ENCODE measurements around the gene ZBTB7C. TPM values are rescaled to one million over a fixed set of nuclear protein-coding genes. Genes with fewer than 3 reads are reported as not detected.

Gene ZBTB7C
- total RNA-seq, 1 experiment from 2014 or later: not detected

DNA sequence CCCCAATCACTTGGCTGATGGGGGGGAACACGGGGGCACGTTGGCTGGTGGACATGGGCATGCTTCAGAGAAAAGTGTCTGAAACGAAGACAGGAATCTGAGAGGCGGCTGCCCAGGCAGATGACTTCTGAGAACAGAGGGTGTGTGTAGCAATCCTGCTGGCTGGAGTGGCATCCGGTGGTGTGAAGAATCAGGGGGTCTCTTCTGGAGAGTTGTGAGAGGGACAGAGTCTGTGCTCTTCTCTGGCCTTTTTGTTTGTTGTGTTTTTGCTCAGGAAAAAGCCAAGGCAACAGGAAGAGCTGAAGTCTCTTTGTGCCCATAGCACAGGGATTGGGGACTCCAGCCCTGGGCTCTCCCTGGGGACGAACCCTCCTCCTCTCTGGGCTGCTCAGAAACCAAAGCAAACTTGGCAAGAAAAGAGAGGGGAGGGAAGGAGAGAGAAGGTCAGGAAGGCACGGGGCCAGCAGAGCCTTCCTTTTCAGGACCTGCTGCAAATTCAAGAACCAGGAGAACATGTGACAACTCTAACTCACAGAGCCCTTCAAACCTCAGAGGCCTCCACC is 381.7 kb downstream of the ZBTB7C start:
- no peaks in the 10 kb centered on the region for H3K4me1 ChIP-seq
- H3K36me3 ChIP-seq: no peaks in the 10 kb centered on the region

DNA sequence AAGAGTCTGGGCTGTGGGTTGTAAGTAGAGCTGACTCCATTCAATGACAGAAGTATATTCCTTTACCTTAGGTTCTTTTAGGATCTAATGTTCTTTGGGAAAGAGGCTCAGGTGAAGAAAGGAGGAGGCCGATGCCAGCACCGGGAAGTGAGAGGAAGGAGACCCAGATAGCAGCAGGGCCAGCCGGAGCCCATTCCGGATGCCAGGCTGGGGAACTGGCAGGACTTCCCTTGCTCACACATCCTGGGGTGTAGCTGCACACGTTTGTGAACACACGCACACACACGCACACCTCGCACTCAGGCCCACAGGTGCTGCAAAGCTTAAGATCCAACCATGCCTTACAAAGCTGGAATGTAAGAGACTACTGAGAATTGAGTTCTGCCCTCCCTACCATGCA is 383.0 kb downstream of the ZBTB7C start:
- Histone ChIP-seq H3K9me3 (replicated peaks) (no peaks in the 10 kb centered on the region), H3K4me3 (no peak overlapping the region), H3K27ac (no peak overlapping the region), H3K27me3 (no peaks in the 10 kb centered on the region), H3K36me3 (no peaks in the 10 kb centered on the region), H3K4me1 (no peaks in the 10 kb centered on the region)
- no peak for DNase-seq

More for the DNA sequence above, 381.7 kb downstream of the ZBTB7C start:
- no peak for DNase-seq
- Histone ChIP-seq H3K9me3 (replicated peaks) (no peaks in the 10 kb centered on the region), H3K4me3 (no peak overlapping the region), H3K27me3 (no peaks in the 10 kb centered on the region), H3K27ac (no peak overlapping the region)

DNA sequence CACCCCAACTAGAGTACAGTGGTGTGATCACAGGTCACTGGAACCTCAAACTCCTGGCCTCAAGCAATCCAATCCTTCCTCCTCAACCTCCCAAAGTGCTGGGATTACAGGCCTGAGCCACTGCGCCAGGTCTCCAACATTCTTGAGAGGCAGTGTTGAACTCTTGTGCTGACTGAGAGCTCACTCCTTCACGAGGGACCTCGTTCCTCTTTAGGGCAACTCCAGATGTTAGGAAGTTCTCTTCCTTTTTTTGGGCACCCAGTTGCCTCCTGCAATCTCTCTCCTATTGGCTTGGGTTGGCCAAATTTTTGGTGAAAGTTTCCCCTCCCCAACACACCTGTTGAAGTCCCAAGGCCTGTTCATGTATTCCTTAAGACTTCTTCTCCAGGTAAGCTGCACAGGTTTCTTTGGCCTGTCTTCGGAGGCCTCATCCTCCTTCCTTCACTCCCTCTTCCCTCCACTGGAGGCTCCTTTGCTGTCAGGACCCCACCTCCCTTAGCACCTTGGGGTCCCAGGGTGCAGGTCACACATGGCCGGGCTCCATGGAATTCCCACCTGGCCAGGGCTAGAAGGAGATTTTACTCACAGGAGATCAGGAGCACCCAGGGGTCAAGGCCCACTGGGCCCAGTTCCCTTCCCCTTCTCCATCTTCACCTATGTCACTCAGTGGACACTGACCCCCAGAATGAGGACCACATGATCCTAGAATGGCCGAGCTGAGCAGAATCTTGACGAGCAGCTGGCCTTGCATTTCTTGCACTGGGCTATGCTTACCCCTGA is 384.1 kb downstream of the ZBTB7C start:
- H3K27ac ChIP-seq: no peak overlapping the region
- no peaks in the 10 kb centered on the region for H3K36me3 ChIP-seq
- H3K4me1 ChIP-seq: no peaks in the 10 kb centered on the region
- no peak for DNase-seq
- no peaks in the 10 kb centered on the region for H3K27me3 ChIP-seq
- H3K4me3 ChIP-seq: no peak overlapping the region
- H3K9me3 ChIP-seq (replicated peaks): no peaks in the 10 kb centered on the region

DNA sequence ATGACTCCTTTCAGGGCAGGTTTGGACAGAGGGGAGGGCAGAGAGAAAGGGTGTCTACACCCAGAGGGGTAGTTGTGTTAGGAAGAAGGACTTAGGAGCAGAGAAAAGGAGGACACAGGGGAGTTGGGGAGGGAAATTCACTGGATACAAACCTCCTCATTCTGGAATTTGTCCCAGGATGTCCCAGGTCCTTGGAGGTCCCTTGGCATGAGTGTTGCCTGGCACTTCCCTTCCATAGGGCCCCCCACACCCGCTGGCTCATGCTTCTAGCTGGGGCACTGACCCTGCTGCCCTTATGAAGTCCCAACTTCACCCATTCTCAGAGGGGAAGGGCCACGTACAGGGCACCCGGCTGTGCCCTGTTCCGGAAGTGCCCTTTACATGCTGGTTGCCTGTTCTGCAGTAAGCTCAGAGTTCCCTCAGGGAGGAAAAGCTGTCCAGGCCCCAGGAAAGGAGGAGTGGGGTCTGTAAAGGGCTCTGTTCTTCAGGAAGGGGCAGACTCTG is 385.1 kb downstream of the ZBTB7C start:
- H3K27me3 ChIP-seq: no peaks in the 10 kb centered on the region
- no peak overlapping the region for H3K4me3 ChIP-seq
- no peak overlapping the region for H3K27ac ChIP-seq
- no peaks in the 10 kb centered on the region for H3K36me3 ChIP-seq
- H3K4me1 ChIP-seq: no peaks in the 10 kb centered on the region
- no peak for DNase-seq
- H3K9me3 ChIP-seq (replicated peaks): no peaks in the 10 kb centered on the region

- Histone ChIP-seq H3K27ac (no peak overlapping the region), H3K36me3 (no peaks in the 10 kb centered on the region), H3K4me3 (no peak overlapping the region), H3K27me3 (no peaks in the 10 kb centered on the region), H3K4me1 (no peaks in the 10 kb centered on the region), H3K9me3 (replicated peaks) (no peaks in the 10 kb centered on the region)
- DNase-seq: peak; percentile 48 to 66
Measured at GRCh38 chr18:48023334-48024008, 385.7 kb downstream of the ZBTB7C start.

GRCh38 chr18:48022531-48023329 is 386.5 kb downstream of the ZBTB7C start:
- Histone ChIP-seq H3K9me3 (replicated peaks) (no peaks in the 10 kb centered on the region), H3K27ac (no peak overlapping the region), H3K36me3 (no peaks in the 10 kb centered on the region), H3K4me1 (no peaks in the 10 kb centered on the region), H3K4me3 (no peak overlapping the region), H3K27me3 (no peaks in the 10 kb centered on the region)
- peak; percentile 16 to 74 for DNase-seq

DNA sequence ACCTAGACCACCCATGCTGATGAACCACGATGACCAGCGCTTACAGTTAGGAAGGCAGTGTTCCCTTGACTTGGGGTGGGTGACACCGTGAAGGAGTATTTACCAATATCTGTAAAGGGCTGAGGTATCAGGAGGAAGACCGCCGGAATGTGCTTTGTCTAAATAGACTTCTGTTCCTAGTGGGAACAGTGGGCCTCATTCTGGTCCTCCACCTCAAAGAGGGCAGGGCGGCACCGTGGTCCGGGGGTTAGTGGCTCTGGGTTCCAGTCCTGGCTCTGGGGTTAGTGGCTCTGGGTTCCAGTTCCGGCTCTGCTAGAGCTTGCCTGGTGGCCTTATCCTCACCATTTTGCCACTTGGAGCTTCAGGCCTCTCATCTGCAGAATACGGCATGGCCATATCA is 387.2 kb downstream of the ZBTB7C start:
- H3K27ac ChIP-seq: no peak overlapping the region
- no peaks in the 10 kb centered on the region for H3K9me3 ChIP-seq (replicated peaks)
- no peaks in the 10 kb centered on the region for H3K27me3 ChIP-seq
- no peaks in the 10 kb centered on the region for H3K4me1 ChIP-seq
- no peaks in the 10 kb centered on the region for H3K36me3 ChIP-seq
- H3K4me3 ChIP-seq: no peak overlapping the region
- DNase-seq: no peak

DNA sequence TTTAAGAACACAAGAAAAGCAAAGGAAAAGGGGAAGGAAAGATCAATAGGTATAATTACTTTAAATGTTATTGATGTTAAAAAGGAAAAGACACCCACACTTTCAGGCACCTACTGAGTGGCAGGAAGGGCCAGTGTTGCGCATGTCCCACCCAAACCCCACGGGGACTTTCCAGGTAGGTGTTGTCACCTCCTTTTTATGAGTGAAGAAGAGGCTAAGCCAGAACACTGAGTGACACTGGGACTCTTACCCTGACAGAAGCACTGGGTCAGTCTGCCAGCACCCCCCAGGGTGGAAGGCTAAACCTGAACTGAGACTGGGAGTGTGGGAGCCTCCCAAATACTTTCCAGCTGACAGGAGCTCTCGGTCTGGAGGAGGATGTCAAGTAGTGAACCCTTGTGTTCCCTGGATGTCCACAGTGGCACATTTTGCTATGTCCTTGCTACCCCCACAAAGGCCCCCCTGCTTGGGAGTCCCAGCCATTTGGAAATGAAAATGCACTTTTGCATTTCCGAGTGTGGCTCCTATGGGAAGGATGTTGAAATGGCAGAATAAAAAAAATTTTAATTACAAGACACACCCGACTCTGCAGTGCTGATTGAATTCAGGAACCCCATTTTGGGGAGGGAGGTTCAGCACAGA is 387.8 kb downstream of the ZBTB7C start:
- Histone ChIP-seq H3K4me1 (no peaks in the 10 kb centered on the region), H3K27me3 (no peaks in the 10 kb centered on the region)
- DNase-seq: no peak

DNA sequence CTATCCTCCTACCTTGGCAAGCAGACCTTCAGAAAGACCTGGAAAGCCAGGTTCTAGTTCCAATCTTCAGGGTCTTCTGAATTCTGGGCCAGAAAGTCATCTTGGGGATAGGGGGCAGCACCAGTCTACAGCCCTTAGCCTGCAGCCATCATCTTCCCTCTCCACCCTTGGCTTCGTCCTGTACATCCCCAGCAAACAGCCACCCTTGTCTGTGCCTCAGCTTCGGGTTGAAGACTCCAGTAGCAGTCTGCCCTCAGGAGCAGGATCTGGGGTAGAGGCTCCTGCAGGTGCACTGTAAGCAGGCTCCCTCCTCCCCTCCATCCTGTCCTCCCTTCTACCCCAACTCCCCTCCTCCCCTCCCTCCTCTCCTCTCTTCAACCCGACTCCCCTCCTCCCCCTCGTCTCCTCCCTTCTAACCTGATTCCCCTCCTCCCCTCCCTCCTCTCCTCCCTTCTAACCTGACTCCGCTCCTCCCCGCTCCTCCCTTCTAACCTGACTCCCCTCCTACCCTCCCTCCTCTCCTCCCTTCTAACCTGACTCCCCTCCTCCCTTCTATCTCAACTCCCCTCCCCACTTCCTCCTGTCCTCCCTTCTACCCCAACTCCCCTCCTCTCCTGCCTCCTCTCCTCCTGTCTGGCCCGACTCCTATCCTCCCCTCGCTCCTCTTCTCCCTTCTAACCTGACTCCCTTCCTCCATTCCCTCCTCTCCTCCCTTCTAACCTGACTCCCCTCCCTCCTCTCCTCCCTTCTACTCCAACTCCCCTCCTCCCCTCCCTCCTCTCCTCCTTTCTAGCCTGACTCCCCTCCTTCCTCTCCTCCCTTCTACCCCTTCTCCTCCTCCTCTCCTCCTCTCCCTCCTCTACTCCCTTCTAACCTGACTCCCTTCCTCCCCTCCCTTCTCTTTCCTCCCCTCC is 388.6 kb downstream of the ZBTB7C start:
- Histone ChIP-seq H3K27me3 (no peaks in the 10 kb centered on the region), H3K36me3 (no peaks in the 10 kb centered on the region), H3K9me3 (replicated peaks) (no peaks in the 10 kb centered on the region), H3K4me3 (no peak overlapping the region), H3K4me1 (no peaks in the 10 kb centered on the region), H3K27ac (no peak overlapping the region)
- DNase-seq: no peak

More for the DNA sequence above, 387.8 kb downstream of the ZBTB7C start:
- Histone ChIP-seq H3K27ac (no peak overlapping the region), H3K4me3 (no peak overlapping the region), H3K9me3 (replicated peaks) (no peaks in the 10 kb centered on the region), H3K36me3 (no peaks in the 10 kb centered on the region)

- no peak for DNase-seq
- Histone ChIP-seq H3K36me3 (no peaks in the 10 kb centered on the region), H3K4me3 (no peak overlapping the region), H3K4me1 (no peaks in the 10 kb centered on the region), H3K27me3 (no peaks in the 10 kb centered on the region), H3K9me3 (replicated peaks) (no peaks in the 10 kb centered on the region), H3K27ac (no peak overlapping the region)
Measured at GRCh38 chr18:48019557-48020325, 389.4 kb downstream of the ZBTB7C start.

GRCh38 chr18:48018851-48019250 is 390.3 kb downstream of the ZBTB7C start:
- H3K9me3 ChIP-seq (replicated peaks): no peaks in the 10 kb centered on the region
- no peak for DNase-seq
- no peaks in the 10 kb centered on the region for H3K4me1 ChIP-seq
- H3K36me3 ChIP-seq: no peaks in the 10 kb centered on the region
- H3K27ac ChIP-seq: no peak overlapping the region
- H3K27me3 ChIP-seq: no peaks in the 10 kb centered on the region
- no peak overlapping the region for H3K4me3 ChIP-seq

GRCh38 chr18:48017635-48018034 is 391.5 kb downstream of the ZBTB7C start:
- no peak overlapping the region for H3K27ac ChIP-seq
- no peak overlapping the region for H3K4me3 ChIP-seq
- no peaks in the 10 kb centered on the region for H3K9me3 ChIP-seq (replicated peaks)
- no peaks in the 10 kb centered on the region for H3K4me1 ChIP-seq
- H3K27me3 ChIP-seq: no peaks in the 10 kb centered on the region
- no peaks in the 10 kb centered on the region for H3K36me3 ChIP-seq
- no peak for DNase-seq

GRCh38 chr18:48013162-48013561 is 396.0 kb downstream of the ZBTB7C start:
- Histone ChIP-seq H3K27me3 (no peaks in the 10 kb centered on the region), H3K9me3 (replicated peaks) (no peaks in the 10 kb centered on the region), H3K27ac (no peak overlapping the region), H3K4me1 (no peaks in the 10 kb centered on the region), H3K4me3 (no peak overlapping the region), H3K36me3 (no peaks in the 10 kb centered on the region)
- no peak for DNase-seq
